HG03025 (cell line): ENCODE results near the gene IFRD2.
"Not testable (repeated sequence)": the region's sequence is repeated elsewhere in the genome, so short reads cannot be mapped to it uniquely, and the experiment has no call there.

Source experiments
- ATAC-seq: cut with Tn5 transposase; IDR thresholded peaks from one replicate; pipeline ENCODE4 v1.9.1; 2021; ENCODE audit warnings: mild to moderate bottlenecking, moderate library complexity; ENCODE audit not compliant: unreplicated experiment, low FRiP score

Gene IFRD2

DNA sequence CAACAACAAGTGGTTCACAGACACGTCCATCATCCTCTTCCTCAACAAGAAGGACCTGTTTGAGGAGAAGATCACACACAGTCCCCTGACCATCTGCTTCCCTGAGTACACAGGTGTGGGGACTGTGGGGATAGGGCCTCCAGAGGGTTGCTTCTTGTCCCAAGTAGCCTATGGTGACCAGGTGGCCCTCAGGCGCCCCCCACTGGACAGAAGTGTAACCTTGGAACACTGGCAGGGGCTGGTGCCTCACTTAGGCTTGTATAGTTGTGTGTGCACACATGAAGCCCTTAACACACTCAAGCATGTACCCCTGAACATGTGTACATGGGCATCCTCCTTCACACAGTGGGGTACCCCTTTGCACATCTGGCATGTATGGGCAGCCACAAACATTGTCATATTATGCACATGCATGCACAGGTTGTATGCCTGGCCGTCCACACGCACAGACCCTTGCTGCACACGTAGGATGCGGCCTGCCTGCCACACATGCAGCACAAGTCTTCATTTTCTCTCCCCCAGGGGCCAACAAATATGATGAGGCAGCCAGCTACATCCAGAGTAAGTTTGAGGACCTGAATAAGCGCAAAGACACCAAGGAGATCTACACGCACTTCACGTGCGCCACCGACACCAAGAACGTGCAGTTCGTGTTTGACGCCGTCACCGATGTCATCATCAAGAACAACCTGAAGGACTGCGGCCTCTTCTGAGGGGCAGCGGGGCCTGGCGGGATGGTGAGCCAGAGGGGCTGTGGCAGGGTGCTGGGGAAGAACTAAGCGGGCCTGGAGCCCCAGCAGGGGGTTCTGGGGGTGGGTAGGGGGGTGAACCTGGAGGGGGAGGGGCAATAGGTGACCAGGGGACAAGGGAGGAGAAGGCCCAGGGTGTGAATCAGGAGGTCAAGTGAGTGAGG lies 35.0 kb downstream of the IFRD2 start:
- no peak for ATAC-seq

DNA sequence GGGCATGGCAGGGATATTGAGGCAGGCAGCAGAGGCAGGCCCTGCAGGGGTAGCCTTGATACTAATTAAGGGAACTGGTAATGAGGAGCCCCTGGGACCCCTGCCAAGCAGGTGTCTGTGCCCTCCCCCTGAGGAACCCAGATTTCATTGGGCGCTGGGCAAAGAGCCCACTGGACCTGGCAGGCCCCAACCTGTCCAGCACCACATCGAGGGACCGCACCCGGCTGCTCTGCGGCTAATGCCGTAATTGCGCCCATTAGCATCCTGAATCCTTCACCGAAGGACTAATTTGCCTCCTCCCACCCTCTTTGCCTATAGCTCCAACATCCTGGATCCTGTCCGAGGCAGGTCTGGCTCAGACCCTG lies 37.0 kb downstream of the IFRD2 start:
- no peak for ATAC-seq

DNA sequence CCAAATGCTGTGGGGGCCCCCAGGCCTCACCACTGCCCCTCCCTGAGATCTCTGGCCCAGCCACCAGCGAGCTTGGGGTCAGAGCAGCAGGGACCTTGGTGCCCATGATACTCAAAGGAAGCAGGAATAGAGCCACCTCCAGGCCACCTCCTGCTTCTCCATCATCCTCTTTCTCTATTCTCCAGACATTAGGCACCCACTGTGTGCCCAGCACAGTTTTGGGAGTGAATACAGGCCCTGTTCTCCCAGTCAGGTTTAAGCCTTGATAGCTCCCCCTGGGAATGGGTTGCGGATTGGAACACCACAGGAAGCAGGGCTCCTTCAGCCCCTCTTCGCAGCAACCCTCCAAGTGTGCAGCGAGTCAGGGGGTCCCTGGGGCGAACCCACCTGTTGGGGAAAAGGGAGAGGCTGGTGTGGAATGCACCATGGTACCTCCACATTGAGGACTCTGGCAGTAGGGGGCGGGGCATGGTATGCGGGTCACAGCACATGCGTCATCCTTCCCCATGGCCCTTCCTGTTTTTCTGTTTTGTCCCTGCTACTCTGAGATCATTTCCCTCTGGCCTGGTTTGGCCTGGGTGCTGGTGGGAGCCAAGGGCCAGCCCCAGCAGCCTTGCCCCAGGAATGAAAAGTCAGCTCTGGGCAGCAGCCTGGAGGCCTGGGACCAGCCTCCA lies 37.5 kb downstream of the IFRD2 start:
- no peak for ATAC-seq

DNA sequence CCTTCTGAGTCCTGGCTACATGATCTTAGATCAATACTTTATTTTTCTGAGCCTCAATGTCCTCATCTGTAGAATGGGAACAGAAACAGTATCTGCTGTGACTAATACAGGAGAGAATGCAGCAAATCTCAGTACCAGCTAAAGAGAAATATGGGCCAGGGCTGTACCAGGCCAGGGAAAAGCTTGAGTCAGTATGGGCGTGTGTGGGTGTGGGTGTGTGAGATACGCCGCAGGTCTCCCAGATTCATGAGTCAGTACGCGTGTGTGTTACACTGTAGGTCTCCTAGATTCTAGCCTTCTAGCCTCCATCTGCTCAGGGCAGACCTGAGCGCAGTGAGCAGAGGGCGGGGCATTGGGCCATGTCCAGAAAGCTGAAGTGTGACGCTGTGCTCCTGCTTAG lies 41.0 kb downstream of the IFRD2 start:
- ATAC-seq, result no peak

DNA sequence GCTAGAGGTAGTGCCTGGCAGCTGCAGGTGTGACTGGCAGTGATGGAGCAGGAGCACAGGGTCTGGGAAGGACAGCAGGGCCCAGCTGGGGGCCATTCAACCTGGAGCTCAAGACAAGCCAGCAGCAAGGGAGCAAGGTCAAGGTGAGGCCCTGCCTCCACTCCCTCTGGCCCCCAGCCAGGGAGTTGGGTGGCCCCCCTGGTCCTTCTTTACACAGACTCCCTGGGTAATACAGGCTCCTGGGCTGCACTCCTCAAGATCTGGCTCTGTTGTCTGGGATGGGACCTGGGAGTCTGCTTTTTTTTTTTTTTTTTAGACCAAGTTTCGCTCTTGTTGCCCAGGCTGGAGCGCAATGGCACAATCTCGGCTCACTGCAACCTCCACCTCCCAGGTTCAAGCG lies 41.7 kb downstream of the IFRD2 start:
- ATAC-seq, result no peak

DNA sequence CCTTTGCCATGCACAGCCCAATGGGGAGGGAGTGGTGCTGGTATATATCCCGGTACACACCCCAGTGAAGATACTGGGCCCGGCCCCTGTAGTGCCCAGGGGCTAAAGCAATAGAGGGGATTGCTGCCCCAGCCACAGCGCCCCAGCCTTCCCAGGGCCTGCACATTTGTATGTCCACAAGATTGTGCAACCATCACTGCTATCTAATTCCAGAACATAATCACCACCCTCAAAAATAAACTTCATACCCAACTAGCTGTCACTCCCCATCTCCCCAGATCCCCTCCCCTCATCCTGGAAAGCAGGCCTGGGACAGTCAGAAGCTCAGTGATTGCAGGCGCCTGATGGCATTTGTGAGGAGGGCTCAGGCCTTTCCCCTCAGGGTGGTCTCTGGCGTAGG lies 42.8 kb downstream of the IFRD2 start:
- no peak for ATAC-seq

DNA sequence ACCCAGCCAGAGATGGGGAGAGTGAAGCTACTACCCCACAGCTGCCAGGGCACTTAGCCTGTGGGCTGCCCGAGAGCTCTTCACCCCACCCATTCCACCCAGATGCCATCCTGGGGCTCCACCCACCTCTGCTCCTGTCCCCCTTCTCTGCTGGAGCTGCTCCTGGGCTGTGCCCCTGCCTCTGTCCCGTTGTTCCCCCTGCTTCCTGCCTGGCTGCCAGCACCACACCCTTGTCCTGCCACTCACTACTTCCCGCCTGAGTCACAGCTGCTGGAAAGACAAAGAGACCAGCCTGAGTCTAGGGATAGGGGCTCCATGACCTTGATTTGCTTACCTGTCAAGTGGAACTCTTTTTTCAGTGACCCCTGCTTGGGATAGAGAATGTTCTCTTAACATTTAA lies 43.8 kb downstream of the IFRD2 start:
- no peak for ATAC-seq

DNA sequence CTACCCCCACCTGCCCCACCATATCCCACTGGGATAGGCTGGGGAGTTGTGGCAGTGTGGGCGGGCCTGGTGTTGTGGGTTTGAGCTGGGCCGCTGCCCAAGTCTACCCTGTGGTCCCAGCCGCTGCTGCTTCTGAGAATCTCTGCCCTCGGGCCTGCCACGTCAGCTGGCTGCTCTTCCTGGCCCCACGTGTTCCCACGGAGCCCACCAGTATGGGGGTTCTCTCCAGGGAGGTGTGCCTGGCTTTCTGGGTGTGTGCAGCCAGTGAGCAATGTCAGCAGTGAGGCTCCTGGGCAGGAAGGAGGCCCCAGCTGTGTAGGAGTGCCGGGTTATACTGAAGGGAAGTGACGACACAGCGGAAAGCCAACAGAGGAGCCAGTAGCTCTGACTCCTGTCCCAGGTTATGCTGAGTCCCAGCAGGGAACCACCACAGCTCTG lies 45.7 kb downstream of the IFRD2 start:
- ATAC-seq, result peak; percentile 34

DNA sequence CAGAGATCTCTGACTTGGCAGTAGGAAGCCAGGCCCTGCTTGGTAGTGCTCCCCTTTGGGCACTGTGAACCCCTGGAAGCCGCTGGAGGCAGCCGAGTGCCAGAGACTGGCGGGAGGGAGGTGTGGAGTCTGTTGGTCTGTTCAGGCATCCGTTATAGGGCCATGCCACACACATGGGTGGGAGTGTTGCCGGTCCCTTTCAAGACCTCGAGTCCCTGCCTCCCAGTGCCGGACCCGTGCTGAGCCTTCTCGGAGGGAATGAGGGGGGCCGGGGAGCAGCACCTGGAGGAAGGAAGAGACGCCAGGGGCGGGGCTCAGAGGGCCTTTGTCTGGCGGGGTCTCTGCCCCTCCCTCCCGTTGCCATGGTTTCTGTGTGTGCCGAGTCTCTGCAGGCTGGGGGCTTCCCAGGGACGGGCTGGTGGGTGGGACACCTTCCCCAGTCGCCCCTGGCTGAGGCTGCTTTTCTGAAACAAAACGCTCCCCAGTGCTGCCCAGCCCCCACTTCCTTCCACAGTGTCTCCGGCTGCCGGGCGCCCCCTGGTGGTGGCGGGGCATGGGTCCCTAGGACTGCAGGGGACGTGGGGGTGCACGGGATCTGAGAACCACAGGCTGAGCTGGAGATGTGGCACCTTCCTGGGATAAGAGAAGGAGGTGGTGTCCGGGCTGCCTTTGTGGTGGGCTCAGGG lies 46.3 kb downstream of the IFRD2 start:
- ATAC-seq, result peak; percentile 59

DNA sequence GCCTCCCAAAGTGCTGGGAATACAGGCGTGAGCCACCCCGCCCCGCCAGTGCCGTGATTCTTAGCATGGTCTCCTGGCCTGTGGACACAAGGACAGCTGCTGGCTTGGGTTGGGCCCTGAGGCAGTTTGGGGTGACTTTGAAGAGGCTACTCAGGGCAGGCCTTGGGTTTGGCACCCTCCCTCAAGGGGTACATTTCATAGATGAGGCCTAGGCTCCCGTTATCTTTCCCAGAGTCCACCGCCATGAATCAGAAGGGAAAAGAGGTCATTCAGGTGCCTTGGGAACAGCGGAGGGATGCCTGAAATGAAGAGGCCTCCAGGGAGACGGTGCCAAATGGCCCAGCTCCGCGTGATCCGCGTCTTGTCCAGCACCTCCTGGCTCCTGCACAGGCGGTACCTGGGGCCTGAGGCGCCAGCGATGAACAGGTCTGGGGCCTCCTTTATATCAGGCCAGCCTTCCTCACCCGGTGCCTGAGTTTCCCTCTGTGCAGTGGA lies 46.9 kb downstream of the IFRD2 start:
- ATAC-seq, result no peak

DNA sequence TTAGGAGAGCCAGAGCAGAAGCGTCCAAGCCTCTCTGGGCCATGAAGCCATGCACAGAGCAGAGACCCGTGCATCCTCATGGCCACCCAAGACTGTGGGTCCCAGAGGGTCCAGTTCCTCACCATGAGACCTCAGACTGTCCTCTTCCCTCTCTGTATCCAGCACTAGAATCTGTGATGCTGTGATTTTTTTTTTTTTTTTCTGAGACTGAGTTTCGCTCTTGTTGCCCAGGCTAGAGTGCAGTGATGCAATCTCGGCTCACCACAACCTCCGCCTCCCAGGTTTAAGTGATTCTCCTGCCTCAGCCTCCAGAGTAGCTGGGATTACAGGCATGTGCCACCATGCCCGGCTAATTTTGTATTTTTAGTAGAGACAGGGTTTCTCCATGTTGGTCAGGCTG lies 47.4 kb downstream of the IFRD2 start:
- not testable (repeated sequence) for ATAC-seq

DNA sequence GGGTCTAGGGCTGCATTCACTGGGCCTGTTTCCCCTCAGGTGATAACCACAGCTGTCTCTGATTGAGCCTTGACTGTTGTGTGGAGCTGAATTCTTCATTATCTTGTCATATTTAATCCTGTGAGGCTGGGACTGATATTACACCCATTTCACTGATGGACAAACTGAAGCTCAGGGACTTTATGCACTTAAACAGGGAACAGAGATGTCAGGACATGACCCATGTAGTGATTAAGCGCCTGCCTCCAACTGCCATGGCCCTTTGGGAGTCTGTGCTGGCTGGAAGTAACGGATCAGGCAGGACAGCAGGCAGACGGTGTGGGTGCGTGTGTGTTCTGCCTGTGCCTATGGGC lies 48.7 kb downstream of the IFRD2 start:
- ATAC-seq, result no peak

DNA sequence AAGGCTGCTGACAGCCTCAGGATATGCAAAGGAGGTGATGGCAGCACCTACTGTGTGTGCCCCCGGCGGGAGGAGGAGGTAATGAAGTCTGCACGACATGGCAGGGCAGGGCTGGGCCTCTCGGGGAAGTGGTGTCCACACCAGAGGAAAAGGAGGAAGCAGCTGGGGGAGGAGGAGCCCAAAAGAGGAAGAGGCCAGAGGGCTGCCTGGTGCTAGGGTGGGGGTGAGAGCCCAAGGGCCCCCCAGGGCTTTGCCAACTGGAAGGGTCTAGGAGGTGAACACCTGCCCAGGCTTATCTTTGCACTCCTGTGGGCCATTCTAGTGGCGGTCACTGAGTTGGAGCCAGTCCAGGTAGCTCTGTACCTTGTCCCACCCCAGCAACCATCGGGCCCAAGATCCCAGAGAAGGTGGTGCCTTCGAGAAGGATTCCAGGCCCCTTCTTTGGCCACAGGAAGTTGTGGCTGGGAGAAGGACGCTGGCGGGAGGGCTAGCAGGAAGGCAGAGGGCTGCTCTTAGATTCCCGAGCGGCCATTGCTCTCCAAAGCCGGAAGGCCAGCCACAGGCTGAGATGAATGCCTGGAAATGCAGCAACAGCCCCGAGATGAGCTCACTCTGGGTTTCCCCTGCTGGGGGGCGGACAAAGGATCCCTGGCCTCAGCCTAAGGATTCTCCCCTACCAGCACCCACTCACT lies 49.2 kb downstream of the IFRD2 start:
- no peak for ATAC-seq

DNA sequence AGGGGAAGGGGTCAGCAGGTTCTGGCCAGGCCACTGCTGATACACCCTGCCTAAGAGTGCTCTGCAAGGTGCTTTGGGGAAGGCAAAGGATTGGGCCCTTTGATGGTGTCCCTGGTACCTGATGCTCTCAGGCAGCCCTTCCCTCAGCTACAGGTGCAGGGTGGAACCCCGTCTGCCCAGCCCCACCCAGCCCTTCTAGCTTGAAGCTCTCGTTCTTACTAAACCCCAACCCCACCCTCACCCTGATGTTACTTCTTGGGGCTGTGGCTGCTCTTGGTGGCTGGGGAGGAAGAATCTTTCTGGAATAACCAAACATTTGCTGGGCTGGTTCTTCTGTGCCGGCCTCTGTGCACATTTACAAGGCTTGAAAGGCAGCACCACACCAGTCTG lies 49.9 kb downstream of the IFRD2 start:
- ATAC-seq, result no peak

DNA sequence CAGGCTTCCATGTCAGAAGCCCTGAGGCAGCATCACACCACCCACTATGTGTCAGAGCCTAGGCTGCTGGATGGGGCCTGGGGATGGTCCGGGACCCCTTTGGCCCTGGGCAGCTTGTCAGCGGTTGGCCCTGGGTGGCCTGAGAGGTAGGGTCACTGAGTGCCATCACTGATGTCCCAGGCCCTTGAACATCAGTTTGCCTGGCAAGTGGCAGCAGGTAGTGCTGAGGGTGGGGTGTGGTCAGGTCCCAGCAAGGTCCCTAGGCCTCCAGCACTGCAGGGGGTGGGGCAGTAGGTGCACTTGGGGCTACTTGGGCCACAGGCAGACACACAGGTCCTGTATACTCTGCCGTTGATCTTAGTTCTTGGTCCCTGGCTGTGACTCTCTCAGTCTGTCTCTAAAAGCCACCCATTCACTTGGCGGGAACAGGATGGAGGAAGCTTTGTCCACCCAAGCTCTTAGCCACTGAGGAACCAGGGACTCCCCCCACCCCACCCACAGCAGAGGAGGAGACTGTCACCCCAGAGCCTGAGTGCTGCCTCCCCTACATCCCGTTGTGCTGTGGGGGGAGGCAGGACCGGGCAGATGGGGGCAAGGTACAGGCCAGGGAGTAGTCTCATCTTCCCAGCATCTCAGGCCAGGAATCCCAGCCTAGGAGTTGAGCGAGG lies 50.4 kb downstream of the IFRD2 start:
- ATAC-seq, result no peak

DNA sequence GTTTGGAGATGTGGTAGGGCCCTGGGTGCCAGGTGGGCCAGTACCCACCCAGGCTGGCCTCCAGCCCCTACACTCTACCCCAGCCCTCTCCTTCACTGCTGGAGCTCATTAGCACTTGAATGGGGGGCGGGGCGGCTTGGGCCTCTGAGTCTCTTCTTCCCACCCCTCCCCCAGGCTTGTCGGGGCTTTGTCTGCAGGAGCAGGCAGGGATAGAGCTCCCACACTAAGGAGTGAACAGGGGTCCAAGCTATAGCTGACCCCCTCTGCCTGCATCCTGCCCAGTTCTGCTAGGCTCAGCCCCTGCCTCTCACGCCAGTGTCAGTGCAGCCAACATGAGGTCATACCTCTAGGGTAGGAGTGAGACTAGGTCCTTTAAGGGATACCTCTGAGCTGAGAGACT lies 51.1 kb downstream of the IFRD2 start:
- no peak for ATAC-seq

DNA sequence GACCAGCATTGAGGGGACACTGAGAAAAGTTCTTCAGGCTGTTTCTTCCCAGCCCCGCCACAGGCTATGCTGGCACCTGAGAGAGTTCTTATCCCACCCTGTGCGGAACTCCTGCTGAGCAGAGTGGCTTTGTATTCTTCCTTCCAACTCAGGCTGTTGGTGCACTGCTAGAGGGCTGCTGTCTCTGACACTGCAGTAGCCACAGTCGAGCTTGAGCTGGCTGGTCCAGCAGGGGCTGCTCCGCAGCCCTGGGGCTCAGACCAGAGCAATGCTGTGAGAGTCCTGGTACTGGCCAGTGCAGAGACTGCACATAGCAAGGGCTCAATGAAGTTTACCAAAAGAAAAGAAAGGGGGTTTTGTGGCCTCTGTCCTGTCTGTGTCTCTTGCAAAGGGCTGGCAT lies 52.6 kb downstream of the IFRD2 start:
- no peak for ATAC-seq

DNA sequence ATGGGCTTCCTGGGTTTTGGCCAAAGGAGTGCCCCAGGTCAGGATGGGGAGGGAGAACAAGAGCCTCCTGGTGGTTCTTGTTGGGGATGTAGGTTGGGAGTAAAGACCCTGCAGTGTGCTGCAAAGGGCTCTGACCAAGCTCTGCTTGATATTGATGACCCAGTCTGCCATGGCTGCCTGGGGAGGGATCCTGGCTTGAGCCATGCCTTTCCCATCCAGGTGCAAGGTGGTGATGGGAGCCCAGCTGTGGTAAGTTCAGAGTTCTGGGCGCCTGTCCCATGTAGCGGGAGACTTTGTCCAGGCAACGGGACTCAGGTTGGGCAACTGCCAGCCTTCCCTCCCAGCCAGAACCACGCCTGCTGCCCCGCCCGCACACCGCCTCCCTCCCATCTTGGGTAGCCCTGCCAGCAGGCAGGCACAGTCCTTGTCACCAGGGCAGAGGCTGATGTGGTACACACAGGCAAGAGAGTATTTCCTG lies 53.6 kb downstream of the IFRD2 start:
- ATAC-seq, result no peak

DNA sequence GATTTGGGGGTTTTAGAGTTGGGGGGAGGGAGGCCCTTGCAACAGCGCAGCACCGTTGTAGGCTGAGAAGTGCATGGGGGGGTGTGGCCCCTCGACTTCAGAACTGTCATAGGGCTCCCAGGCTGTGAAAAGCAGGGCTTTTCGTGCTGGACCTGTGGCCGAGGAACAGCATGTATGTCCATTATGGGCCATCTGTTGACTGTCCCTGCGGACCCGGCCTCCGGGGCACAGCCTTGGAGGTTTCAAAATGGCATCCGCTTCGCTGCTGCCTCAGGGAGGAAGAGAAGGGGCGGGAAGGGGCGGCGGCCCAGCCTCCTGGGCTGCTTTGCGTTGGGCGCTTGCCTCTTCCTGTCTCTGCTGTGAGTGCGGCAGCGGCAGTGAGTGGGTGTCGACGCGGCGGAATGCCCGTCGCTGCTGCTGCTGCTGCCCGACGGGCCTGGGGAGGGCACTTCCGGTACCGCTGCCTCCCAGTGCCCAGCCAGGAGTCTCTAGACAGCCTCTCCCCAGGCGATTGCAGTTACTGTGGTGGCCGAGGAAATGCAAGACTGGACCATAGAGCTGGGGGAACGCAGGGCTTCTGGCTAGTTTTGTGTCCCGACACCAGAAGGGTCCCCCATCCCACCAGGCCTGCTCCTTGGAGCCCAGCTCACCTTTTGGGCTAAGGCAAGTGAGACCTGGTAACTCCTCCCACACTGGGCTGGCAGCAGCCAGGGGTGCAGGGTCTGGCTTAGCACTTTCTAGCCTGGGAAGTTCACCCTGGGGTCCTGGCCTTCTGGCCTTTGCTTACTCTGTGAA lies 54.3 kb downstream of the IFRD2 start:
- no peak for ATAC-seq
